A673 (cell line): Measurements from ENCODE around the gene ANO4.

Experiments used
- CTCF ChIP-seq: fragments of 300-800, 200-600 bp; sonication (generic); conservative IDR thresholded peaks from 2 replicates; pipeline ENCODE4 v1.5.1; 2017; ENCODE audit warnings: low read depth, mild to moderate bottlenecking, antibody characterized with exemption, low read length, moderate library complexity, mixed read lengths
- EZH2 ChIP-seq: fragments of 200-600 bp; sonication (generic); IDR thresholded peaks from 2 replicates; pipeline ENCODE4 v1.6.1; 2017; ENCODE audit warnings: borderline replicate concordance, low read depth, mild to moderate bottlenecking, mixed read lengths, antibody characterized with exemption, low read length; ENCODE audit not compliant: poor library complexity, severe bottlenecking

GRCh38 chr12:100864366-100864765 lies 69.8 kb downstream of the ANO4 start:
- TF ChIP-seq CTCF (no peak), EZH2 (no peak)
